SJSA1 (cell line): ENCODE measurements around the gene BAIAP2L2. TPM values are rescaled to one million over a fixed set of nuclear protein-coding genes. Genes with fewer than 3 reads are reported as not detected.
"Not testable (repeated sequence)": the region's sequence is repeated elsewhere in the genome, so short reads cannot be mapped to it uniquely, and the experiment has no call there.

Experiments used
- DNase-seq, 2 experiments: peaks; one replicate each; pipeline ENCODE4 v3.0.0-alpha.2; 2015 to 2020; ENCODE audit warnings: low spot score in 2 of 2, low read depth in 1 of 2
- H3K27ac ChIP-seq: fragments of 250-450 bp; sonication (Bioruptor Pico); 2 replicates; pipeline ENCODE4 v1.5.1; 2020; ENCODE audit warnings: mild to moderate bottlenecking, moderate library complexity
- H3K27me3 ChIP-seq: fragments of 250-450 bp; sonication (Bioruptor Pico); replicated peaks from 2 replicates; pipeline ENCODE4 v1.5.1; 2020; ENCODE audit warnings: mild to moderate bottlenecking, moderate library complexity
- H3K36me3 ChIP-seq: fragments of 250-450 bp; sonication (Bioruptor Pico); 2 replicates; pipeline ENCODE4 v1.5.1; 2020; ENCODE audit warnings: mild to moderate bottlenecking
- H3K4me1 ChIP-seq: fragments of 250-450 bp; sonication (Bioruptor Pico); replicated peaks from 2 replicates; pipeline ENCODE4 v1.6.1; 2021; ENCODE audit warnings: mild to moderate bottlenecking
- H3K4me3 ChIP-seq: fragments of 250-450 bp; sonication (Bioruptor Pico); 2 replicates; pipeline ENCODE4 v1.5.1; 2020; ENCODE audit warnings: mild to moderate bottlenecking
- H3K9me3 ChIP-seq: fragments of 250-450 bp; sonication (Bioruptor Pico); replicated peaks from 2 replicates; pipeline ENCODE4 v1.5.1; 2020; ENCODE audit warnings: mild to moderate bottlenecking
- total RNA-seq: library from RNA; depleted of rRNA; stranded (reverse); fragments of >200 nt; shearing (Covaris generic); gene quantifications from 2 replicates; pipeline ENCODE4 v1.2.3, GENCODE V29; 2014

Gene BAIAP2L2
- total RNA-seq, 1 experiment from 2014 or later = not detected

GRCh38 chr22:38086001-38086845 is 24.3 kb downstream of the BAIAP2L2 start:
- H3K36me3 ChIP-seq = no peaks in the 10 kb centered on the region; the same call in 1 of the 2 replicates
- H3K27ac ChIP-seq = no peak overlapping the region
- no peak overlapping the region for H3K4me3 ChIP-seq
- H3K4me1 ChIP-seq = peaks cover 10% of the 10 kb centered on the region
- no peak for DNase-seq
- peaks cover 23% of the 10 kb centered on the region for H3K27me3 ChIP-seq
- H3K9me3 ChIP-seq = 0 out of 2 replicates have a peak, but pooled peaks cover 3% of the 10 kb centered on the region

- Histone ChIP-seq H3K27me3 (peaks cover 31% of the 10 kb centered on the region), H3K9me3 (0 out of 2 replicates have a peak, but pooled peaks cover 3% of the 10 kb centered on the region), H3K36me3 (no peaks in the 10 kb centered on the region; the same call in 1 of the 2 replicates), H3K4me3 (no peak overlapping the region), H3K4me1 (peaks cover 16% of the 10 kb centered on the region), H3K27ac (no peak overlapping the region)
- DNase-seq = no peak
Measured at GRCh38 chr22:38085501-38085900, 25.0 kb downstream of the BAIAP2L2 start.

- no peak for DNase-seq
- Histone ChIP-seq H3K27ac (no peak overlapping the region), H3K4me1 (peaks cover 16% of the 10 kb centered on the region), H3K27me3 (peaks cover 35% of the 10 kb centered on the region), H3K9me3 (0 out of 2 replicates have a peak, but pooled peaks cover 3% of the 10 kb centered on the region), H3K36me3 (no peaks in the 10 kb centered on the region; the same call in 1 of the 2 replicates), H3K4me3 (no peak overlapping the region)
Measured at GRCh38 chr22:38085056-38085455, 25.4 kb downstream of the BAIAP2L2 start.

- H3K9me3 ChIP-seq = 0 out of 2 replicates have a peak, but pooled peaks cover 3% of the 10 kb centered on the region
- no peak within 1 kb of the TSS for H3K27ac ChIP-seq
- no peak within 1 kb of the TSS for H3K4me3 ChIP-seq
- H3K36me3 ChIP-seq = no peaks in the 10 kb centered on the region; the same call in 1 of the 2 replicates
- no peak for DNase-seq
- peaks cover 16% of the 10 kb centered on the region for H3K4me1 ChIP-seq
- peaks cover 41% of the 10 kb centered on the region for H3K27me3 ChIP-seq
Measured at GRCh38 chr22:38083931-38084631, 26.4 kb downstream of the BAIAP2L2 start, which contains the start of gene SLC16A8. TSS of gene SLC16A8 (minus strand) at chr22:38084184. CDS start at chr22:38082873, 1,311 bp downstream.

- no peak overlapping the region for H3K27ac ChIP-seq
- no peak overlapping the region for H3K4me3 ChIP-seq
- DNase-seq = no peak
- no peaks in the 10 kb centered on the region for H3K9me3 ChIP-seq
- H3K36me3 ChIP-seq = no peaks in the 10 kb centered on the region; the same call in 1 of the 2 replicates
- H3K4me1 ChIP-seq = peaks cover 12% of the 10 kb centered on the region
- peaks cover 33% of the 10 kb centered on the region for H3K27me3 ChIP-seq
Measured at GRCh38 chr22:38082986-38083710, 27.3 kb downstream of the BAIAP2L2 start.

- H3K27me3 ChIP-seq = peaks cover 30% of the 10 kb centered on the region
- no peak overlapping the region for H3K27ac ChIP-seq
- no peak for DNase-seq
- no peaks in the 10 kb centered on the region; the same call in 1 of the 2 replicates for H3K36me3 ChIP-seq
- H3K4me3 ChIP-seq = no peak overlapping the region
- H3K4me1 ChIP-seq = peaks cover 12% of the 10 kb centered on the region
- H3K9me3 ChIP-seq = no peaks in the 10 kb centered on the region
Measured at GRCh38 chr22:38081941-38082828, 28.3 kb downstream of the BAIAP2L2 start.

GRCh38 chr22:38081636-38081940 is 28.9 kb downstream of the BAIAP2L2 start:
- H3K4me1 ChIP-seq = peaks cover 12% of the 10 kb centered on the region
- H3K36me3 ChIP-seq = no peaks in the 10 kb centered on the region; the same call in 1 of the 2 replicates
- peaks cover 30% of the 10 kb centered on the region for H3K27me3 ChIP-seq
- H3K27ac ChIP-seq = no peak overlapping the region
- H3K4me3 ChIP-seq = peak overlapping the region; percentile 25
- no peaks in the 10 kb centered on the region for H3K9me3 ChIP-seq
- no peak for DNase-seq

GRCh38 chr22:38080850-38081635 is 29.4 kb downstream of the BAIAP2L2 start:
- no peak for DNase-seq

GRCh38 chr22:38080474-38080849 is 30.0 kb downstream of the BAIAP2L2 start:
- Histone ChIP-seq H3K27me3 (peaks cover 30% of the 10 kb centered on the region), H3K9me3 (no peaks in the 10 kb centered on the region), H3K27ac (no peak overlapping the region), H3K4me1 (peaks cover 12% of the 10 kb centered on the region), H3K36me3 (no peaks in the 10 kb centered on the region; the same call in 1 of the 2 replicates), H3K4me3 (no peak overlapping the region)
- DNase-seq = no peak

More at GRCh38 chr22:38080850-38081635, 29.4 kb downstream of the BAIAP2L2 start:
- peaks cover 30% of the 10 kb centered on the region for H3K27me3 ChIP-seq
- no peaks in the 10 kb centered on the region for H3K9me3 ChIP-seq
- H3K36me3 ChIP-seq = no peaks in the 10 kb centered on the region; the same call in 1 of the 2 replicates
- peak overlapping the region; percentile 25 for H3K4me3 ChIP-seq
- H3K4me1 ChIP-seq = peaks cover 12% of the 10 kb centered on the region
- no peak overlapping the region for H3K27ac ChIP-seq

GRCh38 chr22:38079804-38080203 is 30.7 kb downstream of the BAIAP2L2 start:
- Histone ChIP-seq H3K27ac (no peak overlapping the region), H3K36me3 (no peaks in the 10 kb centered on the region; the same call in 1 of the 2 replicates), H3K4me3 (no peak overlapping the region), H3K27me3 (peaks cover 30% of the 10 kb centered on the region), H3K9me3 (no peaks in the 10 kb centered on the region), H3K4me1 (peaks cover 12% of the 10 kb centered on the region)
- no peak for DNase-seq

- not testable (repeated sequence) for H3K9me3 ChIP-seq, DNase-seq, H3K27ac ChIP-seq, H3K4me3 ChIP-seq, H3K36me3 ChIP-seq
- peaks cover 12% of the 10 kb centered on the region for H3K4me1 ChIP-seq
- peaks cover 30% of the 10 kb centered on the region for H3K27me3 ChIP-seq
Measured at GRCh38 chr22:38079208-38079607, 31.3 kb downstream of the BAIAP2L2 start.
